Measurements from ENCODE around the gene CDHR3.

- no peak for TF ChIP-seq CTCF (conservative IDR thresholded peaks at IDR 0.05; ENCODE audit: low read length)
- TF ChIP-seq EZH2phosphoT487 (IDR thresholded peaks at IDR 0.05; ENCODE audit: borderline replicate concordance): no peak
These were observed 9.2 kb downstream of the CDHR3 start for GRCh38 chr7:105972276-105972675.

All from Loucy (cell line).